HepG2 (cell line): ENCODE data around the gene ARHGAP32.
"Not testable (repeated sequence)": the region's sequence is repeated elsewhere in the genome, so short reads cannot be mapped to it uniquely, and the experiment has no call there.

Experiments
- CHD4 ChIP-seq: fragments of 200-600 bp; sonication (generic); IDR thresholded peaks from 2 replicates; pipeline ENCODE4 v1.7.0; 2017; ENCODE audit warnings: mild to moderate bottlenecking, low read length, borderline replicate concordance
- EZH2 ChIP-seq: conservative IDR thresholded peaks from 2 replicates; pipeline ENCODE4 v1.6.1; 2012; ENCODE audit warnings: mild to moderate bottlenecking, low read depth, low read length, moderate library complexity
- GTF3A ChIP-seq: sonication (generic); formaldehyde crosslinking; conservative IDR thresholded peaks from 2 replicates; pipeline ENCODE4 v1.4.0; 2020; ENCODE audit warnings: mild to moderate bottlenecking, missing genetic modification reagents
- TF ChIP-seq, protein P1 (sequence below): sonication (generic); formaldehyde crosslinking; IDR thresholded peaks from 2 replicates; pipeline ENCODE4 v1.5.0; 2020; ENCODE audit warnings: mild to moderate bottlenecking, missing genetic modification reagents, moderate library complexity
- TF ChIP-seq, protein P2 (sequence below): sonication (generic); IDR thresholded peaks from 2 replicates; pipeline ENCODE4 v1.6.1; 2016; ENCODE audit warnings: low read depth, borderline replicate concordance

DNA sequence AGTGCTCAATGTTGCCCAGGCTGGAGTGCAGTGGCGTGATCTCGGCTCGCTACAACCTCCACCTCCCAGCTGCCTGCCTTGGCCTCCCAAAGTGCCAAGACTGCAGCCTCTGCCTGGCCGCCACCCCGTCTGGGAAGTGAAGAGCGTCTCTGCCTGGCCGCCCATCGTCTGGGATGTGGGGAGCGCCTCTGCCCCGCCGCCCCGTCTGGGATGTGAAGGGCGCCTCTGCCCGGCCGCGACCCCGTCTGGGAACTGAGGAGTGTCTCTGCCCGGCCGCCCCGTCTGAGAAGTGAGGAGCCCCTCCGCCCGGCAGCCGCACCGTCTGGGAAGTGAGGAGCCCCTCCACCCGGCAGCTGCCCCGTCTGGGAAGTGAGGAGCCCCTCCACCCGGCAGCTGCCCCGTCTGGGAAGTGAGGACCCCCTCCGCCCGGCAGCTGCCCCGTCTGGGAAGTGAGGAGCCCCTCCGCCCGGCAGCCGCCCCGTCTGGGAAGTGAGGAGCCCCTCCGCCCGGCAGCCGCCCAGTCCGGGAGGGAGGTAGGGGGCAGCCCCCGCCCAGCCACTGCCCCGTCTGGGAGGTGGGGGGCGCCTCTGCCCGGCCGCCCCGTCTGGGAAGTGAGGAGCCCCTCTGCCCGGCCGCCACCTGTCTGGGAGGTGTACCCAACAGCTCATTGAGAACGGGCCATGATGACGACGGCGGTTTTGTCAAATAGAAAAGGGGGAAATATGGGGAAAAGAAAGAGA is 63.1 kb downstream of the ARHGAP32 start:
- not testable (repeated sequence) for TF ChIP-seq CHD4; GTF3A (CRISPR knock-in tag); EZH2
- TF ChIP-seq, protein P1, sequence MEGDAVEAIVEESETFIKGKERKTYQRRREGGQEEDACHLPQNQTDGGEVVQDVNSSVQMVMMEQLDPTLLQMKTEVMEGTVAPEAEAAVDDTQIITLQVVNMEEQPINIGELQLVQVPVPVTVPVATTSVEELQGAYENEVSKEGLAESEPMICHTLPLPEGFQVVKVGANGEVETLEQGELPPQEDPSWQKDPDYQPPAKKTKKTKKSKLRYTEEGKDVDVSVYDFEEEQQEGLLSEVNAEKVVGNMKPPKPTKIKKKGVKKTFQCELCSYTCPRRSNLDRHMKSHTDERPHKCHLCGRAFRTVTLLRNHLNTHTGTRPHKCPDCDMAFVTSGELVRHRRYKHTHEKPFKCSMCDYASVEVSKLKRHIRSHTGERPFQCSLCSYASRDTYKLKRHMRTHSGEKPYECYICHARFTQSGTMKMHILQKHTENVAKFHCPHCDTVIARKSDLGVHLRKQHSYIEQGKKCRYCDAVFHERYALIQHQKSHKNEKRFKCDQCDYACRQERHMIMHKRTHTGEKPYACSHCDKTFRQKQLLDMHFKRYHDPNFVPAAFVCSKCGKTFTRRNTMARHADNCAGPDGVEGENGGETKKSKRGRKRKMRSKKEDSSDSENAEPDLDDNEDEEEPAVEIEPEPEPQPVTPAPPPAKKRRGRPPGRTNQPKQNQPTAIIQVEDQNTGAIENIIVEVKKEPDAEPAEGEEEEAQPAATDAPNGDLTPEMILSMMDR (CRISPR knock-in tag), result not testable (repeated sequence)
- TF ChIP-seq, protein P2, sequence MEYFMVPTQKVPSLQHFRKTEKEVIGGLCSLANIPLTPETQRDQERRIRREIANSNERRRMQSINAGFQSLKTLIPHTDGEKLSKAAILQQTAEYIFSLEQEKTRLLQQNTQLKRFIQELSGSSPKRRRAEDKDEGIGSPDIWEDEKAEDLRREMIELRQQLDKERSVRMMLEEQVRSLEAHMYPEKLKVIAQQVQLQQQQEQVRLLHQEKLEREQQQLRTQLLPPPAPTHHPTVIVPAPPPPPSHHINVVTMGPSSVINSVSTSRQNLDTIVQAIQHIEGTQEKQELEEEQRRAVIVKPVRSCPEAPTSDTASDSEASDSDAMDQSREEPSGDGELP, result not testable (repeated sequence)
